Aorta (tissue), 5 donors: ENCODE measurements around the gene CREBL2. TPM values are rescaled to one million over a fixed set of nuclear protein-coding genes. Genes with fewer than 3 reads are reported as not detected.
"Not testable (repeated sequence)": the region's sequence is repeated elsewhere in the genome, so short reads cannot be mapped to it uniquely, and the experiment has no call there.

ENCODE experiments used
- ATAC-seq: fragments of 200-7000 bp; cut with Tn5 transposase; one replicate; pipeline ENCODE4 v1.9.1; 2022; ENCODE audit warnings: moderate library complexity; ENCODE audit not compliant: low FRiP score
- DNase-seq, 2 donors: peaks; one replicate each; pipeline ENCODE4 v3.0.0-alpha.2; 2020
- H3K27ac ChIP-seq, 2 donors: one replicate each; pipeline ENCODE4 v1.5.1; 2013; ENCODE audit warnings: low read length in 2 of 2, mild to moderate bottlenecking in 2 of 2, moderate library complexity in 2 of 2, control low read depth in 1 of 2, inconsistent platforms in 1 of 2, low read depth in 1 of 2
- H3K27me3 ChIP-seq, 2 donors: one replicate each; pipeline ENCODE4 v1.6.1; 2013; ENCODE audit warnings: control low read depth in 1 of 2, low read length in 1 of 2, mild to moderate bottlenecking in 1 of 2, moderate library complexity in 1 of 2; ENCODE audit not compliant: insufficient read depth in 2 of 2, control insufficient read depth in 1 of 2
- H3K36me3 ChIP-seq, 2 donors: one replicate each; pipeline ENCODE4 v1.6.1; 2013; ENCODE audit warnings: control low read depth in 1 of 2, low read length in 1 of 2, mild to moderate bottlenecking in 1 of 2; ENCODE audit not compliant: insufficient read depth in 2 of 2, control insufficient read depth in 1 of 2
- H3K4me1 ChIP-seq, 2 donors: one replicate each; pipeline ENCODE4 v1.6.1; 2013; ENCODE audit warnings: low read length in 2 of 2, control low read depth in 1 of 2, mild to moderate bottlenecking in 1 of 2, moderate library complexity in 1 of 2; ENCODE audit not compliant: insufficient read depth in 2 of 2, control insufficient read depth in 1 of 2
- H3K4me3 ChIP-seq, 2 donors: one replicate each; pipeline ENCODE4 v1.5.1; 2013; ENCODE audit warnings: low read length in 2 of 2, control low read depth in 1 of 2, mild to moderate bottlenecking in 1 of 2
- H3K9me3 ChIP-seq: one replicate; pipeline ENCODE4 v1.6.1; 2013; ENCODE audit warnings: mild to moderate bottlenecking, low read length; ENCODE audit not compliant: control insufficient read depth
- WGBS, 2 donors: extraction: QIAGEN DNeasy Blood & Tissue Kit; methylation state at CpG; one replicate each; pipeline ENCODE4 v1.1.7; 2013; 5-methylcytosine and 5-hydroxymethylcytosine counted together
- intact Hi-C, 2 donors: fragments of 100-400 bp; cut with DNase I; formaldehyde crosslinking; loops; one replicate each; pipeline versions ENCODE4 v1.14.2 to v1.15.0; 2022
- polyA plus RNA-seq, 2 donors: library from polyadenylated mRNA; stranded (reverse); fragments of 200-250 nt; gene quantifications; one replicate each; pipeline ENCODE4 v1.2.3, GENCODE V29; 2013
- total RNA-seq, 2 donors: library from RNA; stranded (reverse); fragmentation: NEBNext Ultra II Directional; extraction: Animal tissue kit (Norgen Biotek cat#: 25700); gene quantifications; one replicate each; pipeline ENCODE4 v1.2.1, GENCODE V29; 2021
- donor health status: healthy with polysubstance abuse.
- donor health status: Bipolar disorder and iron deficiency.
- donor health status: DM: no; HTN: no; CAD: no.
- donor health status: DM: no; HTN: no; CAD: no.
- donor health status: DM: yes; HTN: yes; CAD: no.

CREBL2 gene
- total and polyA plus RNA-seq, 4 donors: 26.6 to 47.1 (median 36.8) TPM

- Histone ChIP-seq H3K27ac (no peak overlapping the region), H3K4me3 (no peak overlapping the region), H3K36me3 (no peaks in the 10 kb centered on the region), H3K27me3 (no peaks in the 10 kb centered on the region), H3K4me1 (no peaks in the 10 kb centered on the region), H3K9me3 (no peaks in the 10 kb centered on the region)
- intact Hi-C loops: no loop called here
- no peak for DNase-seq
- ATAC-seq: no peak
- WGBS, 2 donors: 87 to 88% methylated on average over 3 of the region's 3 CpGs
Measured at GRCh38 chr12:12577786-12578185, 33.9 kb upstream of the CREBL2 start.

GRCh38 chr12:12580716-12581115 lies 31.0 kb upstream of the CREBL2 start:
- DNase-seq, H3K9me3 ChIP-seq, H3K4me3 ChIP-seq, H3K4me1 ChIP-seq, ATAC-seq, H3K27ac ChIP-seq, intact Hi-C loops, H3K36me3 ChIP-seq, H3K27me3 ChIP-seq: not testable (repeated sequence)
- WGBS, 2 donors: 90 to 91% methylated on average over 1 of the region's 1 CpG

GRCh38 chr12:12582193-12582881 lies 29.3 kb upstream of the CREBL2 start:
- WGBS, 2 donors: 86 to 88% methylated on average over 4 of the region's 4 CpGs
- no peak overlapping the region for H3K27ac ChIP-seq
- no peak for DNase-seq
- intact Hi-C loops: no loop called here
- no peaks in the 10 kb centered on the region for H3K27me3 ChIP-seq
- H3K9me3 ChIP-seq: no peaks in the 10 kb centered on the region
- no peak for ATAC-seq
- H3K4me1 ChIP-seq: no peaks in the 10 kb centered on the region
- H3K36me3 ChIP-seq: no peaks in the 10 kb centered on the region
- H3K4me3 ChIP-seq: no peak overlapping the region

- no peaks in the 10 kb centered on the region for H3K9me3 ChIP-seq
- H3K27me3 ChIP-seq: no peaks in the 10 kb centered on the region
- intact Hi-C loops: no loop called here
- DNase-seq (no peak), ATAC-seq (no peak)
- no peaks in the 10 kb centered on the region for H3K36me3 ChIP-seq
- WGBS, 2 donors: 61 to 80% methylated on average over 6 of the region's 6 CpGs
- H3K4me1 ChIP-seq: no peaks in the 10 kb centered on the region
- no peak overlapping the region for H3K4me3 ChIP-seq
- H3K27ac ChIP-seq: no peak overlapping the region
Measured at GRCh38 chr12:12582895-12583303, 28.8 kb upstream of the CREBL2 start.

- Histone ChIP-seq H3K27me3 (no peaks in the 10 kb centered on the region), H3K36me3 (no peaks in the 10 kb centered on the region), H3K4me3 (no peak overlapping the region), H3K27ac (no peak overlapping the region), H3K9me3 (no peaks in the 10 kb centered on the region), H3K4me1 (no peaks in the 10 kb centered on the region)
- no peak for DNase-seq
- intact Hi-C loops: no loop called here
- 60 to 67% methylated on average over 5 of the region's 5 CpGs for whole genome bisulfite sequencing, 2 donors
- no peak for ATAC-seq
Measured at GRCh38 chr12:12583510-12584178, 28.0 kb upstream of the CREBL2 start.

GRCh38 chr12:12585115-12585863 lies 26.4 kb upstream of the CREBL2 start:
- no peaks in the 10 kb centered on the region for H3K36me3 ChIP-seq
- ATAC-seq: no peak

GRCh38 chr12:12586879-12587675 lies 24.6 kb upstream of the CREBL2 start:
- intact Hi-C loops: no loop called here
- ATAC-seq (no peak), DNase-seq (no peak)
- Histone ChIP-seq H3K4me1 (no peaks in the 10 kb centered on the region), H3K9me3 (no peaks in the 10 kb centered on the region), H3K36me3 (no peaks in the 10 kb centered on the region), H3K27ac (no peak overlapping the region), H3K27me3 (no peaks in the 10 kb centered on the region), H3K4me3 (no peak overlapping the region)
- 53 to 56% methylated on average over 8 of the region's 8 CpGs for WGBS, 2 donors

More at GRCh38 chr12:12585115-12585863, 26.4 kb upstream of the CREBL2 start:
- no peak for DNase-seq
- intact Hi-C loops: no loop called here
- no peak overlapping the region for H3K27ac ChIP-seq
- WGBS, 2 donors: 93 to 95% methylated on average over 2 of the region's 2 CpGs
- no peaks in the 10 kb centered on the region for H3K27me3 ChIP-seq
- H3K4me3 ChIP-seq: no peak overlapping the region
- H3K4me1 ChIP-seq: no peaks in the 10 kb centered on the region
- no peaks in the 10 kb centered on the region for H3K9me3 ChIP-seq

- H3K27ac ChIP-seq: no peak overlapping the region
- intact Hi-C loops: no loop called here
- H3K4me3 ChIP-seq: no peak overlapping the region
- no peaks in the 10 kb centered on the region for H3K4me1 ChIP-seq
- H3K9me3 ChIP-seq: no peaks in the 10 kb centered on the region
- ATAC-seq (no peak), DNase-seq (no peak)
- WGBS, 2 donors: 94 to 100% methylated on average over 1 of the region's 1 CpG
- no peaks in the 10 kb centered on the region for H3K27me3 ChIP-seq
- no peaks in the 10 kb centered on the region for H3K36me3 ChIP-seq
Measured at GRCh38 chr12:12587878-12588277, 23.8 kb upstream of the CREBL2 start.
